Cardiac muscle cell (in vitro differentiated cells and primary cell): ENCODE measurements around the gene RABL3. TPM values are rescaled to one million over a fixed set of nuclear protein-coding genes. Genes with fewer than 3 reads are reported as not detected.
A peak's percentile ranks its signal among the peaks of the same experiment; 100 is the strongest.
"Not testable (repeated sequence)": the region's sequence is repeated elsewhere in the genome, so short reads cannot be mapped to it uniquely, and the experiment has no call there.

ENCODE experiments used
- DNase-seq, 2 donors: peaks; one replicate each; pipeline versions ENCODE4 v3.0.0 to v3.0.0-alpha.2; 2010 to 2017; ENCODE audit warnings: low read depth in 1 of 2, low spot score in 1 of 2
- H3K27ac ChIP-seq: fragments of 200-600 bp; sonication (generic); 2 replicates; pipeline ENCODE4 v1.5.1; 2016
- H3K27me3 ChIP-seq: fragments of 200-600 bp; sonication (generic); 2 replicates; pipeline ENCODE4 v1.6.0; 2016; ENCODE audit warnings: control low read depth
- H3K36me3 ChIP-seq: fragments of 200-600 bp; sonication (generic); 2 replicates; pipeline ENCODE4 v1.5.1; 2016; ENCODE audit warnings: control low read depth
- H3K4me1 ChIP-seq: fragments of 200-600 bp; sonication (generic); 2 replicates; pipeline ENCODE4 v1.8.1; 2017; ENCODE audit warnings: low read depth, mild to moderate bottlenecking, mixed run types
- H3K4me3 ChIP-seq: fragments of 200-600 bp; sonication (generic); 2 replicates; pipeline ENCODE4 v1.5.1; 2016; ENCODE audit warnings: mild to moderate bottlenecking
- H3K9me3 ChIP-seq: fragments of 200-600 bp; sonication (generic); 2 replicates; pipeline ENCODE4 v1.5.1; 2017; ENCODE audit warnings: low read depth, mild to moderate bottlenecking, control low read depth
- polyA plus RNA-seq: library from polyadenylated mRNA; unstranded; fragments of >200 nt; fragmentation: Nextera tagmentation; extraction: Ambion mirVana; gene quantifications from 2 replicates; pipeline ENCODE4 v1.2.1, GENCODE V29; 2016
- total RNA-seq: library from RNA; depleted of rRNA; stranded (reverse); fragments of >200 nt; gene quantifications from 2 replicates; pipeline ENCODE4 v1.2.3, GENCODE V29; 2016
- TF ChIP-seq, protein P1 (sequence below): IDR thresholded peaks from 2 replicates; pipeline ENCODE4 v1.5.1; 2012; ENCODE audit warnings: low read depth, mild to moderate bottlenecking, low read length

Gene RABL3, protein sequence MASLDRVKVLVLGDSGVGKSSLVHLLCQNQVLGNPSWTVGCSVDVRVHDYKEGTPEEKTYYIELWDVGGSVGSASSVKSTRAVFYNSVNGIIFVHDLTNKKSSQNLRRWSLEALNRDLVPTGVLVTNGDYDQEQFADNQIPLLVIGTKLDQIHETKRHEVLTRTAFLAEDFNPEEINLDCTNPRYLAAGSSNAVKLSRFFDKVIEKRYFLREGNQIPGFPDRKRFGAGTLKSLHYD
- total RNA-seq (12.5 and 16.6 TPM in 2 replicates), polyA plus RNA-seq (15.0 and 22.3 TPM in 2 replicates)

DNA sequence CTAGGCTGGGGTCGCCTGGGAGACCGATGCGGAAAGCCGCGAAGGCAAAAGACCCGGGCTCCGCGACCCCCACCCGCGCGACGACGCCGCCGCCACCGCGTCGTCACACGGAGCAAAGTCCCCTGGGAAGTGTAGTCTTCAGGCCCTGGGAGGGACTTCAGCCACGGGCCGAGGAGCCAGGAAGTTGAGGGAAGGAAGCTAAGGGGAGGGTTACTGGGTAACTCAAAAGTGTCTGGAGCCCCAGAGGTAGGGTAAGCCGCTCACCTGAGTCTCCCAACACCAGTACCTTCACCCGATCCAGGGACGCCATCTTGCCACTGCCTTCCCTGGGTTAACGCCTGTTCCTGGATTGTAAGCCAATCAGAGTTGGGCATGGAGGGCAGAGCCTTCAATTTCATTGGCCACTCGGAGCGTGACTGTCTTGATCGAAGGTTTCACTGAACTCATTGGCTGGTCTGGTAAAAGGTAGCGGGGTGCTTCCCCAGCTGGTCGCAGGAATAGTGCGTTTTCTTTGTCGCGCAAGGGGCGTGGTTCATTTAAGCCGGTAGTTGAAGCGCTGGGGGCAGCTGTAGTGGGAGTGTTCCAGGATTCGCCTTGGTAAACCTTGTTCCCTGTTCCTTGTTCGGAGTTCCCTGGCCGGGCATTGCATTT is at the start of gene RABL3, which contains the start of gene GTF2E1:
TSS of gene RABL3 (minus strand) at position 319 of the 651 bp plus-strand sequence. CDS start at position 310, 9 bp downstream.
TSS of gene GTF2E1 (plus strand) at position 547 of the 651 bp plus-strand sequence. CDS start 7,809 bp downstream, outside the sequence.
- peak; percentile 98 to 100 for DNase-seq
- Histone ChIP-seq H3K36me3 (no peaks in the 10 kb centered on the region), H3K4me1 (no peaks in the 10 kb centered on the region), H3K4me3 (peak within 1 kb of the TSS; percentile 94), H3K27ac (peak within 1 kb of the TSS; percentile 99), H3K27me3 (no peaks in the 10 kb centered on the region), H3K9me3 (no peaks in the 10 kb centered on the region)
- TF ChIP-seq, protein P1, sequence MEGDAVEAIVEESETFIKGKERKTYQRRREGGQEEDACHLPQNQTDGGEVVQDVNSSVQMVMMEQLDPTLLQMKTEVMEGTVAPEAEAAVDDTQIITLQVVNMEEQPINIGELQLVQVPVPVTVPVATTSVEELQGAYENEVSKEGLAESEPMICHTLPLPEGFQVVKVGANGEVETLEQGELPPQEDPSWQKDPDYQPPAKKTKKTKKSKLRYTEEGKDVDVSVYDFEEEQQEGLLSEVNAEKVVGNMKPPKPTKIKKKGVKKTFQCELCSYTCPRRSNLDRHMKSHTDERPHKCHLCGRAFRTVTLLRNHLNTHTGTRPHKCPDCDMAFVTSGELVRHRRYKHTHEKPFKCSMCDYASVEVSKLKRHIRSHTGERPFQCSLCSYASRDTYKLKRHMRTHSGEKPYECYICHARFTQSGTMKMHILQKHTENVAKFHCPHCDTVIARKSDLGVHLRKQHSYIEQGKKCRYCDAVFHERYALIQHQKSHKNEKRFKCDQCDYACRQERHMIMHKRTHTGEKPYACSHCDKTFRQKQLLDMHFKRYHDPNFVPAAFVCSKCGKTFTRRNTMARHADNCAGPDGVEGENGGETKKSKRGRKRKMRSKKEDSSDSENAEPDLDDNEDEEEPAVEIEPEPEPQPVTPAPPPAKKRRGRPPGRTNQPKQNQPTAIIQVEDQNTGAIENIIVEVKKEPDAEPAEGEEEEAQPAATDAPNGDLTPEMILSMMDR = no peak

DNA sequence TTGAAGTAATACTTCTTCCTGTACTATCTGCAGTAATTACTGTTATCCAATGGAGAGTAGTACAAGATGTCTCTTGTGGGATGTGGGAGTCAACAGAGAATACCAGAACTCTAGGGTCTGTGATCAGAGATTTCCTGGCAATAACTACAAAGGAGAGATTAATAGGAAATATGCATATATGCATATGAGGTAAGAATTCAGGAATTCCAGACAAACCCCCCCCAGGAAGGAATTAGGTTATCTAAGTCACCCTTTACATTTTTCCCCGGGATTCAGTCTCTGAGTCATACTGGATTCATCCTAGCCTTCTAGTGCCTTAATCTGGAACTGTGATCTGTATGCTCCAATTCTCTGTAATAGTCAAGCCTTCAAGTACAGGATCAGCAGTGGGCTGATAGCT is 49.6 kb upstream of the RABL3 start:
- Histone ChIP-seq H3K4me1 (no peaks in the 10 kb centered on the region), H3K36me3 (no peaks in the 10 kb centered on the region), H3K4me3 (no peak overlapping the region), H3K27me3 (no peaks in the 10 kb centered on the region), H3K9me3 (no peaks in the 10 kb centered on the region), H3K27ac (no peak overlapping the region)
- peak in 1 of 2 donors; percentile 58 for DNase-seq
- TF ChIP-seq, protein P1 = no peak

DNA sequence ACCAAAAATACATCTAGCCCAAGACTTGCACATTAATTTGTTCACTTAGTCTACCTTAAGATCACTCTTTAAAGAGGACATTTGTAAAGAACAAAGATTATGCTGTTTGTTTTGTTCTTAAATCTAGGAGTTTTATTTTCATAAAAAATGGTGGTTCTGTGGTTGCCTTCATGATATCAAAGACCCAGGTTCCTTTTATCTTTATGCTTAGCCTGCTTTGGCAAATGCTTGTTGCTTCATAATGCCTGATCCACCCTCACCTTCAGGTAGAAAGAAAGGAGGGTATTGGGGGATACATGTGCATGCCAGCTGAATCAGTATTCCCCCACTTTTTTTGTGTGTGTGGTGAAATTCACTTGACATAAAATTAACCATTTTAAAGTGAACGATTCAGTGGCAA is 48.7 kb upstream of the RABL3 start:
- Histone ChIP-seq H3K9me3 (no peaks in the 10 kb centered on the region), H3K4me3 (no peak overlapping the region), H3K36me3 (no peaks in the 10 kb centered on the region), H3K27me3 (no peaks in the 10 kb centered on the region), H3K27ac (no peak overlapping the region), H3K4me1 (no peaks in the 10 kb centered on the region)
- TF ChIP-seq, protein P1 = no peak
- DNase-seq = no peak

DNA sequence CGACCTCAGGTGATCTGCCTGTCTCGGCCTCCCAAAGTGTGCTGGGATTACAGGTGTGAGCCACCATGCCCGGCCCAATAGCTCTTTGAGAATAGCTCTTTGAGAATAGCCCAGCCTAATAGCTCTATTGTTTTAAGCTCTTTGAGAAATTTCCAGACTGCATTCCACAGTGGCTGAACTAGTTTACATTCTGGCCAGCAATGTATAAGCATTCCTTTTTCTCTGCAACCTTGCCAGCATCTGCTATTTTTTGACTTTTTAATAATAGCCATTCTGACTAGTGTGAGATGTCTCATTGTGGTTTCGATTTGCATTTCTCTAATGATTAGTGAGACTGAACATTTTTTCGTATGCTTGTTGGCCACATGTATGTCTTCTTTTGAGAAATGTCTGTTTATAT is 43.5 kb upstream of the RABL3 start:
- not testable (repeated sequence) for H3K36me3 ChIP-seq, H3K4me3 ChIP-seq, H3K9me3 ChIP-seq, H3K27ac ChIP-seq, H3K4me1 ChIP-seq, H3K27me3 ChIP-seq
- DNase-seq = peak in 1 of 2 donors; percentile 61

DNA sequence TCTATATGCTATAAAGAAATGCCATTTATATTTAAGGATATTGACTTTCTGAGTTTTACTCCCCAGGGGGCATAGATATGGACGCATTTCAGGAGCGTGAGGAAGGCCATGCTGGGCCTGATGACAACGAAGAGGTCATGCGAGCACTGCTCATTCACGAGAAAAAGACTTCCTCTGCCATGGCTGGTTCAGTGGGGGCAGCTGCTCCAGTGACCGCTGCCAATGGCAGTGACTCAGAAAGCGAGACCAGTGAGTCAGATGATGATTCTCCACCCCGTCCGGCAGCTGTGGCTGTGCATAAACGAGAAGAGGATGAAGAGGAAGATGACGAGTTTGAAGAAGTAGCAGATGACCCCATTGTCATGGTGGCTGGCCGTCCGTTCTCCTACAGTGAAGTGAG is 38.7 kb upstream of the RABL3 start:
- Histone ChIP-seq H3K4me1 (no peaks in the 10 kb centered on the region), H3K4me3 (no peak overlapping the region), H3K27ac (no peak overlapping the region), H3K27me3 (no peaks in the 10 kb centered on the region), H3K36me3 (peaks cover 10% of the 10 kb centered on the region), H3K9me3 (no peaks in the 10 kb centered on the region)
- peak in 1 of 2 donors; percentile 83 for DNase-seq
- TF ChIP-seq, protein P1 = no peak

DNA sequence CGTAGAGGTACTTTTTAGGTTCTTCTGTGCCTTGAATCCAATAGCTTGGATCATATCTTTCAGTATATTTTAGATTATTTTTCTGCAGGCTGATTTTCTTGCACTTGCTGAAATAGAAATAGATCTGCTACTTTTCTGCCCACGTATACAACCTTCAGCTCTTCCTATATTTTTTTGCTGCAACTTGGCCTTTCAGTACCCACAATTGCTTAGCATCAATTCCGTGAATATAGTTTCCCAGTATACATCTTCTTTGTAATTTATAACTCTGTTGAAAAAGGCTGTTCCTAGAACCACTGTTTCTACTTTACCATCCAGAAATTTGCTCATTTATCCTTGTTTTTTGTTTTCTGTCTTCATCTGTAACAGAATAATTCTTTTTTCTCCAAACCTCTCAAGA is 36.5 kb upstream of the RABL3 start:
- H3K4me1 ChIP-seq = no peaks in the 10 kb centered on the region
- H3K27ac ChIP-seq = no peak overlapping the region
- TF ChIP-seq, protein P1 = no peak
- no peaks in the 10 kb centered on the region for H3K27me3 ChIP-seq
- H3K4me3 ChIP-seq = no peak overlapping the region
- DNase-seq = no peak
- no peaks in the 10 kb centered on the region for H3K9me3 ChIP-seq
- H3K36me3 ChIP-seq = peaks cover 14% of the 10 kb centered on the region
